MM.1S (cell line): ENCODE results near the gene RPSA.

Source experiments
- CTCF ChIP-seq: fragments of 300-600 bp; sonication (generic); IDR thresholded peaks from 2 replicates; pipeline ENCODE4 v1.5.1; 2016; ENCODE audit warnings: antibody characterized with exemption, low read length, mixed read lengths
- EZH2 ChIP-seq: fragments of 300-600 bp; sonication (generic); optimal IDR thresholded peaks from 2 replicates; pipeline ENCODE3; 2017; ENCODE audit warnings: low read depth, mild to moderate bottlenecking, antibody characterized with exemption, low read length, mixed read lengths
- EZH2phosphoT487 ChIP-seq: fragments of 300-600 bp; sonication (generic); IDR thresholded peaks from 2 replicates; pipeline ENCODE4 v1.6.1; 2018; ENCODE audit warnings: antibody characterized with exemption, low read length

GRCh38 chr3:39401983-39402382, 4.5 kb upstream of the RPSA start:
- TF ChIP-seq CTCF (no peak), EZH2 (no peak), EZH2phosphoT487 (no peak)
